Stomach (tissue), 4 donors: ENCODE measurements around the gene OMA1.

ENCODE experiments used
- CTCF ChIP-seq, 7 experiments: fragments of 450-650 bp in 4 of 7; fragments of 200-600 bp in 3 of 7; sonication (generic) in 3 of 7; IDR thresholded peaks; one replicate each; pipeline ENCODE4 v1.5.1; 2016 to 2019; ENCODE audit warnings: antibody characterized with exemption in 7 of 7, control low read depth in 2 of 7, mild to moderate bottlenecking in 1 of 7
- EP300 ChIP-seq: sonication (generic); formaldehyde crosslinking; IDR thresholded peaks from one replicate; pipeline ENCODE4 v1.6.1; 2017; ENCODE audit warnings: antibody characterized with exemption
- POLR2A ChIP-seq, 4 donors: fragments of 450-650 bp; IDR thresholded peaks; one replicate each; pipeline ENCODE4 v1.6.1; 2016; ENCODE audit warnings: antibody characterized with exemption in 4 of 4, control low read depth in 2 of 4, mild to moderate bottlenecking in 1 of 4, moderate library complexity in 1 of 4
- POLR2AphosphoS5 ChIP-seq, 3 donors: sonication (generic); formaldehyde crosslinking; IDR thresholded peaks; one replicate each; pipeline ENCODE4 v1.6.1; 2016; ENCODE audit warnings: antibody characterized with exemption in 3 of 3

GRCh38 chr1:58577654-58578030 is 31.1 kb upstream of the OMA1 start:
- TF ChIP-seq CTCF (IDR thresholded peaks at IDR 0.05) (no peak), EP300 (no peak), POLR2A (IDR thresholded peaks at IDR 0.05) (no peak), POLR2AphosphoS5 (IDR thresholded peaks at IDR 0.05) (no peak)
